Stimulated activated CD4-positive, alpha-beta T cell treated with anti-CD3 and anti-CD28 coated beads, Interleukin-12 subunit alpha, Interleukin-12 subunit beta, amount 100 ng/mL, for 48 hours (primary cell): ENCODE data around the gene ELF1.

Experiments
- DNase-seq, 3 donors: peaks; one replicate each; pipeline ENCODE4 v3.0.0-alpha.2; 2020; ENCODE audit warnings: low read depth in 2 of 3, low spot score in 1 of 3

The ELF1 gene

GRCh38 chr13:41019011-41019487 lies at the start of gene ELF1:
ELF1 (minus strand) TSS chr13:41019316; CDS start chr13:40982054, 37,262 bp downstream.
- peak in 2 of 3 donors; percentile 14 to 28 for DNase-seq

- DNase-seq: no peak
These were observed 46.0 kb upstream of the ELF1 start for GRCh38 chr13:41065078-41065477.

- DNase-seq: no peak
These were observed 45.4 kb upstream of the ELF1 start for GRCh38 chr13:41064493-41064892.

GRCh38 chr13:41061914-41062837 lies 43.1 kb upstream of the ELF1 start:
- DNase-seq: no peak

DNA sequence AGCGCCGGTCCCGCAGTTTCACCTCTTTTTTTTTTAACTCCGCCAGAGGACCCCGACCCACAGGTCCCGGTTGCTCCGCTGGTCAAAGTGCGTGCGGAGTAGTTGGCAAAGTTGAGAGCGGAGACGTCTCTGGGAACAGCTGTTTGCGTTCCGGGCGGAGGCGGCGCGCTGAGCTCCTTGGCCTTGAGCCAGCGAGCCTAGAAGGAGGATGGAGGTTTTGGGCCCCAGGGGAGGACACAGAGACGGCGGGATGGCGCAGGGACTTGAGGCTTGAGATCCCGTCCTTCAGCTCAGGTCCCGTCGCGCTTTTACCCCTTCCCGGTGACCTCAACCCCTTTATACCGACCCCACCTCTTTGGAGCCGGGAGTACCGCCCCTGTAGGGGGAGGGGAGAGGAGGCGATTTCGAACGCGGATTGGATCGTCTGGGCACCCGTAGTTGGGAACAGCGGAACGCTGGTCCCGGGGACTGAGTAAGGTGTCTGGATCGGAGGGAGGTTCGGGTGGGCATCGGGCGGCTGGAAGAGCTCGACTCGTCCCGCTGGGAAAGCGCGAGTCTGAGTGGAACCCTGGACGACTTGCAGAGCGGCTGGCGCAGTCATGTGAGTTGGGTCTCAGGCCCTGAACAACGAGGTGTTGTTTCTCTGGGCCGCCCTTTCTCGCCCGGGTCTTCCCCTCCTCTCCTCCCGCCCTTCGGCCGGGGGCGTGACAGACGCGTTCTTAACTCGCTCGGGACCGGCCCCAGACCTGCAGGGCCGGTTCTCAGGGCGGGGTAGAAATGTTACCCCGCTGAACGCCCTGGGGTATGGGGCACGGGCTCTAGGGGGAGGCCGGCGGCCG lies 42.2 kb upstream of the ELF1 start, which contains the start of gene WBP4:
Gene WBP4 (plus strand): TSS at position 435 of the 839 bp plus-strand sequence. CDS start 165 bp downstream, at position 600.
- DNase-seq: peak; percentile 78 to 87 (median 86)

- DNase-seq: peak; percentile 81 to 87 (median 83)
These were observed 41.6 kb upstream of the ELF1 start for GRCh38 chr13:41060724-41061074.

- peak; percentile 59 to 77 (median 72) for DNase-seq
These were observed 41.1 kb upstream of the ELF1 start for GRCh38 chr13:41060082-41060723.

GRCh38 chr13:41059456-41060081 lies 40.5 kb upstream of the ELF1 start:
- DNase-seq: no peak

GRCh38 chr13:41058295-41059070 lies 39.4 kb upstream of the ELF1 start:
- DNase-seq: no peak

DNA sequence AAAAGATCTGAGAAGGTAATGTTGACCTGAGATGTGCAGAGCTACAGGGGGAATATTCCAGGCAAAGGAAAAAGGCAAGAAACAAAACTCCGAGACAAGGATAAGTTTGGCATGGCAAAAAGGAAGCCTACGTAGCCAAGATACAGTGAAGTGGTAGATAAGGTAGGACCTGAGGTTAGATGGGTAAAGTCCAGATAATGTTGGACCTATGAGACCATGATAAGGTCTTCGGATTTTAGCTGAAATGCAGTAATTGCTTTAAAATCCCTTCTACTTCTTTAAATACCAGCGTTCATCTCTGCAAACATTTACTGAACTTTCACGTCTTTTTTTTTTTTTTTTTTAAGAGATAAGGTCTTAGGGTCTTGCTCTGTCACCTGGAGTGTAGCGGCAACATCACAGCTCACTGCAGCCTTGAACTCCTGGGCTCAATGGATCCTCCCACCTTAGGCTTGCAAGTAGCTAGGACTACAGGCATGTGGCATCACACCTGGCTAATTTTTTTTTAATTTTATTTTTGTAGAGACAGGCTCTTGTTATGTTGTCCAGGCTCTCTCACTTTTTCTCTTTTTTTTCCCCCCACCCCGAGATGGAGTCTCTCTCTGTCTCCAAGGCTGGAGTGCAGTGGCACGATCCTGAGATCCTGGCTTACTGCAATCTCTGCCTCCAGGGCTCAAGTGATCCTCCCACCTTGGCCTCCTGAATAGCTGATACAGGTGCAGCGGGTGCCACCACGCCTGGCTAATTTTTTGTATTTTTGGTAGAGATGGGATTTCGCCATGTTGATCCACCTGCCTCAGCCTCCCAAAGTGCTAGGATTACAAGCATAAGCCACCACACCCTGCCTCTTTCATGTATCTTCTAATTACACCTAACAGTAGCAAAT lies 38.0 kb upstream of the ELF1 start:
- DNase-seq: no peak

- DNase-seq: no peak
These were observed 37.1 kb upstream of the ELF1 start for GRCh38 chr13:41056194-41056593.

- no peak for DNase-seq
These were observed 36.0 kb upstream of the ELF1 start for GRCh38 chr13:41054919-41055619.

DNA sequence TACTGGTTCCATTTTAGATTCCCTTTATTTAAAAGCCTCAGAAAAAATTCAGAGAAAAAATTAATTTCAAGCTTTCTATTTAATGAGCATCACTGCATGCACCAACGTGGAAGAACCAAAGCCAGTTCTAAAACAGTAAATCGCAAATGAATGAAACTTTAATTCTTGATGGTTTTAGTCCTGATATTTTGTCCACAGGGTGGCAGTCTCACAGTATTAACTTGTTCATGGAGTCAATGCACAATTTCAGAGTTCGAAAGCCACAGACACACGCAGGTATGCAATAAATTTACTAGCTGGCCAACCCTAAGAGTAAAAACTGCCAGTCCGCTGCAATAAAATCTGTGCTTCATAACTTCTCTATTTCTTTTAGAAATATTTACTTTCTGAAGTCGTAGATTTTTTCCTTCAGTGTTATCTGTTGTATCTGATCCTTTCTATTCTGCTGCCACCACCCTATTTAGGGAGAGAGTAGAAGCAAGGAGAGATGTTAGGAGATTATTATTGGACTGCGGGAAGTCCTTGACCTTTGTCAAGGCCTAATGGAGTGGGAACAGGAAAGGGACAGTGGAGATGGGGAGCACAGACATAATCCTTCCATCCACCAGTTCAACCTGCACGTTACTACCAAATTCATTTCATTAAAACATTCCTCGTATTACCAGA lies 35.2 kb upstream of the ELF1 start:
- DNase-seq: peak in 1 of 3 donors; percentile 55

GRCh38 chr13:41053384-41053826 lies 34.3 kb upstream of the ELF1 start:
- no peak for DNase-seq

- DNase-seq: no peak
These were observed 33.3 kb upstream of the ELF1 start for GRCh38 chr13:41052441-41052840.

DNA sequence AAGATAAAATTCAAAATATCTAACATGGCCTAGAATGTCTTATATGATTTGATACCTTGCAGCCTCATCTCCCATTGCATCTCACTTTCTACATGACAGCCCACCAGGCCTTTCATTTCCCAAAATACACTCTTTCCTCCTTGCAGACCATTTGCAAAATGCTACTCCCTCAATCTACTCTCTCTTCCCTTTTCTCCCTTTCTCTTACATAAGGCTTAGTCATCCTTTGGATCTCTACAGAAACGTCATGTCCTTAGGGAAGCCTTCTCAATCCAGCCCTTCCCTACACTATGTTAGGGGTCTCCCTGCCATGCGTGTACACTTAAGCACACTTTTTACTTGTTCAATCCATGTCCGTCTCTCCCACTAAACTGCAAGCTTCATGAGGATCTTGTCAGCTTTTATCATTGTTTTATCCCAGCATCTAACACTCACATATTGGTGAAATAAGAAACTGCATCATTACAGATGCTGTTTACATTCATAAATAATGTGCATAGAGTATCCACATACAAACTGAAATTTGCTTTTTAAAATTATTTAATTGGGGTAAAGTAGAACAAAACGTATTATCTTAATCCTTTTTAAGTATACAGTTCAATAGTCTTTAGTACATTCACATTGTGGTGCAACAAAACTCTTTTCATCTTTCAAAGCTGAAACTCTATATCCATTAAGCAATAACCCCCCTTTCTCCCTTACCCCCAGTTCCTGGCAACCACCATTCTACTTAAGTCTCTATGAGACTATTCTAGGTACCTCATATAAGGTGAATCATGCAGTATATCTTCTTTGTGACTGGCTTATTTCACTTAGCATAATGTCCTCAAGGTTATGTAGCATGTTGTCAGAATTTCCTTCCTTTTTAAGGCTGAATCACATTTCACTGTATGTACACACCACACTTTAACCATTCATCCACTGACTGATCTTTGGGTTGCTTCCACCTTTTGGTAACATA lies 30.6 kb upstream of the ELF1 start:
- no peak for DNase-seq

DNA sequence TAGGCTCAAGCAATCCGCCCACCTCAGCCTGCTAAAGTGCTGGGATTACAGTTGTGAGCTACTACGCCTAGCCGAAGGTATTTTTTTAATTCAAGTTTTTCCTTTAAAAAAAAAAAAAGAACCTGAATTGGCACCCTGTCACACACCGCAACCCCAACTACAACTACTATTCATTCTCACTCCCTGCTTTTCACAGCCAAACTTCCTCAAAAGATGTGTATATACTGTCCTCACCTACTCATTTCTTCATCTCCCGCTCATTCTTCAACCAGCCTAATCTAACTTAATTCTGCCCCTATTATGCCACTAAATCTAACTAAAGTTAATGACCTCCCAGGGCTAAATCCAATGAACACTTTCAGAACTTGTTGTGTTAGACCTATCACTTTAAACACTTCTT lies 29.5 kb upstream of the ELF1 start:
- no peak for DNase-seq
